ENCODE measurements around the gene RNF220. TPM values are rescaled to one million over a fixed set of nuclear protein-coding genes. Genes with fewer than 3 reads are reported as not detected.

The RNF220 gene
- total and polyA plus RNA-seq, 2 of the 4 experiments (the other 2 are of a cell fraction), result 71.8 to 77.1 TPM

GRCh38 chr1:44526295-44527073 is 121.4 kb downstream of the RNF220 start:
- WGBS, 2 experiments (ENCODE audit: extremely low coverage in 2 of 2, insufficient read length in 1 of 2), result 85% methylated on average over 4 of the region's 4 CpGs; no CpG with 5 or more reads in 1 of the 2 experiments
- no peak overlapping the region for H4K8ac ChIP-seq (ENCODE audit: low read depth in 2 of 2, low read length in 2 of 2)
- no peak overlapping the region for H3K23ac ChIP-seq (ENCODE audit: low read depth, low read length)
- no peaks in the 10 kb centered on the region for H3K9me1 ChIP-seq (ENCODE audit: insufficient read depth, low read length)
- no peak overlapping the region for H3K4me2 ChIP-seq (ENCODE audit: low read depth, low read length)
- H3K4me1 ChIP-seq (ENCODE audit: control insufficient read depth, insufficient read depth, low read length), result no peaks in the 10 kb centered on the region
- H2BK120ac ChIP-seq (ENCODE audit: low read depth, low read length), result no peak overlapping the region
- no peak overlapping the region for H2AFZ ChIP-seq (replicated peaks; ENCODE audit: low read length, poor library complexity)
- no peak overlapping the region for H2AK9ac ChIP-seq (replicated peaks; ENCODE audit: low read depth, low read length, poor library complexity)
- no peak overlapping the region for H2AK5ac ChIP-seq (ENCODE audit: low read depth, low read length)
- H2BK15ac ChIP-seq (ENCODE audit: low read depth, low read length), result no peak overlapping the region
- no peak overlapping the region for H3K18ac ChIP-seq (ENCODE audit: low read depth, low read length)
- intact Hi-C loops (cut with micrococcal nuclease), result no loop called here
- no peak overlapping the region for H3K56ac ChIP-seq (ENCODE audit: extremely low read depth, insufficient read depth, low read length)
- H2BK20ac ChIP-seq (ENCODE audit: low read depth, low read length), result no peak overlapping the region
- no peak overlapping the region for H4K91ac ChIP-seq (ENCODE audit: insufficient read depth, low read depth, low read length)
- no peaks in the 10 kb centered on the region for H3K9me3 ChIP-seq (ENCODE audit: control insufficient read depth, insufficient read depth, low read length)
- H4K20me1 ChIP-seq (ENCODE audit: insufficient read depth, low read length), result no peaks in the 10 kb centered on the region
- in situ Hi-C loops (cut with MboI; ENCODE audit: low sequenced_read_pairs), result no loop called here
- H4K5ac ChIP-seq (ENCODE audit: low read depth, low read length), result no peak overlapping the region
- ATAC-seq (ENCODE audit: low read depth), result no peak
- BruUV-seq (replicated peaks), result no TSS peak
- ChIA-PET CTCF (no interaction called here), POLR2A (ENCODE audit: unreplicated experiment) (no interaction called here)
- no peaks in the 10 kb centered on the region for H3K36me3 ChIP-seq (ENCODE audit: control insufficient read depth, insufficient read depth, low read length)
- H3K27me3 ChIP-seq (ENCODE audit: control insufficient read depth, insufficient read depth, low read length), result peaks cover 43% of the 10 kb centered on the region
- DNase-seq, result no peak
- H3K79me1 ChIP-seq (ENCODE audit: low read depth in 1 of 2, low read length in 2 of 2), result no peaks in the 10 kb centered on the region
- no peak overlapping the region for H3K4me3 ChIP-seq (ENCODE audit: insufficient read depth, low read depth, low read length)
- H3K27ac ChIP-seq (ENCODE audit: insufficient read depth, low read length), result no peak overlapping the region
- dilution Hi-C loops (cut with HindIII; ENCODE audit: low sequenced_read_pairs, unreplicated experiment), result no loop called here
- no peak overlapping the region for H3K9ac ChIP-seq (ENCODE audit: low read depth, low read length)
- TF ChIP-seq CTCF (conservative IDR thresholded peaks at IDR 0.05; ENCODE audit: low read depth, low read length), result no peak
- no peak for TF ChIP-seq RAD21 (IDR thresholded peaks at IDR 0.05; ENCODE audit: low read length)
- no peak for TF ChIP-seq MXI1 (IDR thresholded peaks at IDR 0.05; ENCODE audit: borderline replicate concordance, low read depth, low read length)
- no peak for TF ChIP-seq RFX5 (IDR thresholded peaks at IDR 0.05; ENCODE audit: low read depth, low read length)
- no peak overlapping the region for H3K14ac ChIP-seq (replicated peaks; ENCODE audit: low read depth, low read length)
- H3K4ac ChIP-seq (ENCODE audit: low read depth, low read length), result no peak overlapping the region
- no peak overlapping the region for H2BK5ac ChIP-seq (ENCODE audit: low read depth, low read length, poor library complexity, severe bottlenecking)
